Measurements from ENCODE around the gene MED9. TPM values are rescaled to one million over a fixed set of nuclear protein-coding genes. Genes with fewer than 3 reads are reported as not detected.
"Not testable (repeated sequence)": the region's sequence is repeated elsewhere in the genome, so short reads cannot be mapped to it uniquely, and the experiment has no call there.

MED9 gene
- total RNA-seq, 1 experiment from 2014 or later = 9.6 TPM

DNA sequence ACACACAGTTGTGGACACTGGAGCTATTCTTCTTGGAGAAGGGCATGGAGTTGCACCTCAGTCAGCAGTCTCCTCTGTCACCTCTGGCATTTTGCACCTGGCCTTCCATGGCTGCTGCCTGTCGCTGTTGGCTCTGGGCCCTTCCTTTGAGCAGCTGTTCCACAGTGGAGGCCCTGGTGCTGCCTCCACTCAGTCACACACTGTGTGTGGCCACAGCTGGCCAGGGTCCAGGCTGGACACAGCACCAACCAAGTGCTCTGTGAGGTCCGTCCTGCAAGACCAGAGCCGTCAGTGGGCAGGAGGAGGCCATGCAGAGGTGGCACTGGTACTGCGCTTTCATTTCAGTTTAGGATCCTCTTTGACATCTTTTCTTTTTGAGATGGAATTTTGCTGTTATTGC is 21.6 kb upstream of the MED9 start:
- no peak for DNase-seq (ENCODE audit: low read depth)

DNA sequence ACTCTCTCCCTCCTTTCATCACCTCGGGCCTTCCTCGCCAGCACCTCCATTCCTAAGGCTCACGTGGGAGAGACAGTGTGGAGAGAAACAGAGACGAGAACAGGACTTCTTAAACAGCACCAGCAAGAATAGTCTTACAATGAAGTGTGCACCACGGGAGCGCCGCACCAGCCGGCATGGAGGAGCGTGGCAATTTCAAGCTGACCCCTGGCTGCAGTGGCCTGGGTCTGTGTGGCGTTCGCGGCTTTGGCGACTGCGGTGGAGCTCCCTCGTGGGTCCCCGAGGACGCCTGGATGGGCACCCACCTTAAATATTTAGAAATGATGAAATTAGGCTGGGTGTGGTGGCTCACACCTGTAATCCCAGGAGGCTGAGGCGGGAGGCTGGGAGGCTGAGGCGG is 20.5 kb upstream of the MED9 start:
- DNase-seq (ENCODE audit: low read depth) = no peak

GRCh38 chr17:17457680-17458079 is 19.1 kb upstream of the MED9 start:
- DNase-seq (ENCODE audit: low read depth) = no peak

DNA sequence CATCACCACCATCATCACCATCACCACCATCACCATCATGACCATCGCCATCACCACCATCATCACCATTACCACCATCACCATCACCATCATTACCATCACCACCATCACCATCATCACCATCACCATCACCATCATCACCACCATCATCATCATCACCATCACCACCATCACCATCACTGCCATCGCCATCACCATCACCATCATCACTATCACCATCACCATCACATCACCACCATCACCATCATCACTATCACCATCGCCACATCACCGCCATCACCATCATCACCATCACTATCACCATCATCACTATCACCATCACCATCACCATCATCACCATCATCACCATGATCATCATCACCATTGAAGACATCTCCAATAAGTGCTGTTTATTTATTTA is 16.8 kb upstream of the MED9 start:
- no peak for DNase-seq (ENCODE audit: low read depth)

DNA sequence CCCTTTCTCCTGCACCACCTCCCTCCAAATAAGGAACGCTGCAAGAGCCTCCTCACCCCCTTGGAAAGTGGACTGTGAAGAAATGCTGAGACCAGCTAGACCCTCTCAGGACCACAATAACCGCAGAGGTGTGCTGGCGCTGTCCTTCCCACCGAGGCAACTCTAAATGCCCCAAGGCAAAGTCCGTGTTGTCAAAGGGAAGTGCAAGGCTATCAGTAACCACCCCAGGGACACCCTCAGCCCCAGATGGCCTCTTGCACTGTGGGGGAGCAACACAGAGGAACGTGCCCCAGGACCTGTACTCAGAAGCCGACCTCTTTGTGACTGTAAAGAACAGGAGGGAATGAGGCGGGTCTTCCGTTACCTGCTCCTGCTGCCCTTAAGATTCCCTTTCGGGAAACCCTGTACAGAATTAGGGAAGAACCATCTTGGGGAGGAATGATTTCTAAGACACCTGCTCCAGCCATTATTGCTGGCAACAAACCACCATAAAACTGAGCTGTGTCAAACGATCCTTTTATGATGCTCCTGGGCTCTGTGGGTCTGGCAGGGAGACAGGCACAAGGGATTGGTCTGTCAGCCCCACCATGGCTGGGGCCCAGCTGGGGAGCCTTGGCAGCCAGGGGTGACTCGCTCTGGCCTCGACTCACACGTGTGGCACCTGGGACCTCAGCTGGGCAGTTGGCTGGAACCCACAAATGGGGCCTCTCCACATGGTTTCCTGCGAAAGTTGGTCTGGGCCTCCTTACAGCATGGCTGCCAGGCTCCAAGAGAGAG is 14.6 kb upstream of the MED9 start:
- no peak for DNase-seq (ENCODE audit: low read depth)

GRCh38 chr17:17463821-17464220 is 13.0 kb upstream of the MED9 start:
- no peak for DNase-seq (ENCODE audit: low read depth)

DNA sequence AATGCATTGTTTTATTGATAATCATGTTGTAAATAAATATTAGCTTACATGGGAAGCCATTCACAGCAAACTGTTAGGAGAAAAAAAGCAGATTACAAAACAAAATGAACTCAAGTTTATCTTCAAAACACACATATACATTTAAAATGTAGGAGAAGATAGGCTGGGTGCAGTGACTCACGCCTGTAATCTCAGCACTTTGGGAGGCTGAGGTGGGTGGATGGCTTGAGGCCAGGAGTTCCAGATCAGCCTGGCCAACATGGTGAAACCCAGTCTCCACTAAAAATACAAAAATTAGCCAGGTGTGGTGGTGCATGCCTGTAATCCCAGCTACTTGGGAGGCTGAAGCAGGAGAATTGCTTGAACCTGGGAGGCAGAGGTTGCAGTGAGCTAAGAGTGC is 10.9 kb upstream of the MED9 start:
- DNase-seq (ENCODE audit: low read depth) = not testable (repeated sequence)

- DNase-seq (ENCODE audit: low read depth) = no peak
These were observed 10.3 kb upstream of the MED9 start for GRCh38 chr17:17466511-17466910.

- no peak for DNase-seq (ENCODE audit: low read depth)
These were observed 9.8 kb upstream of the MED9 start for GRCh38 chr17:17467016-17467415.

- DNase-seq (ENCODE audit: low read depth) = peak; percentile 50
These were observed 9.1 kb upstream of the MED9 start for GRCh38 chr17:17467720-17468119.

- no peak for DNase-seq (ENCODE audit: low read depth)
These were observed 8.4 kb upstream of the MED9 start for GRCh38 chr17:17468217-17469010.

- no peak for DNase-seq (ENCODE audit: low read depth)
These were observed 7.4 kb upstream of the MED9 start for GRCh38 chr17:17469358-17469757.

- DNase-seq (ENCODE audit: low read depth) = no peak
These were observed 6.8 kb upstream of the MED9 start for GRCh38 chr17:17469996-17470395.

DNA sequence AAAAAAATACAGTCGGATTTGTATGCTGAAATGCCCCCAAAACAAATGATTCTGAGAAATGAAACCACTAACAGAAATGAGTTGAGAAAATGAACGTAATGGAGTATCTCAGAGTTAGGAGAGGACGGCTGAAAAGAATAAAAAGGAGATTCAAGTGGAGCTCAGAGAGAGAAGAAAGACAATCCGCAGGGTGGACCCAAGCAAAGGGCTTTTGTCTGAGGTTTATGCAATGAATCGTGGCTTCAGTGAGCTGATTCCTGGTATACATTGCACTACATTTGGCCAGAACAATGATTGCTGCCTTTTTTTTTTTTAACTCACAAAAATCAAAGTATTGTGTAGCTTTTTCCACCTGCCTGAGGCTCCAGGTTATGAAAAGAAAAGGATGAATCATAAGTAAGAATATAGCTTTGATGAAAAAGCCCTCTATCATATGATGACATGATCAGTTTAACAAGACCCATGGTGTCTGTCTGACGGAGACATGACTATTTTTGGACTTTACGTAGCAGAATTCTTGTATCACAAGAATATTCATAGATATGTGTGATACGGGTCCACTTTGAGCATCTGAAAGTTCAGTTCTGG is 4.4 kb upstream of the MED9 start:
- DNase-seq (ENCODE audit: low read depth) = no peak

GRCh38 chr17:17474341-17474740 is 2.5 kb upstream of the MED9 start:
- DNase-seq (ENCODE audit: low read depth) = peak; percentile 12

DNA sequence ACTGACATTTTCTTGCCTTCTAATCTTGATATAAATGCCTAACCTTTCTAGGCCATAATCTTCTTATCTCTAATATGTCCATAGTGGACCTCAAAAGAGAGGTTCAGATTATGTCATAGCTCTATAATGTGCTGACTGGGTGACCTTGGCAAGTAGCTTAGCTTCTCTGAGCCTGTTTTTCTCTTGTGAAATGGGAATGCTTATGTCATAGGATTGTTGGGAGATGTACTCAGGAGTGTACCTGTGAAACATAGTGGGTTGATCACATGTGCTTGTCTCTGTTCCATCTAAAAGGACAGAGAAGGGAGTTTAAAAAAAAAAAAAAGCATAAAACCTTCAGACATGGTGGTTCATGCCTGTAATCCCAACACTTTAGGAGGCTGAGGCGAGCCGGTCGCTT is 2.4 kb downstream of the MED9 start:
- no peak for DNase-seq (ENCODE audit: low read depth)

GRCh38 chr17:17480593-17481148 is 3.9 kb downstream of the MED9 start:
- no peak for DNase-seq (ENCODE audit: low read depth)

- DNase-seq (ENCODE audit: low read depth) = no peak
These were observed 5.1 kb downstream of the MED9 start for GRCh38 chr17:17481860-17482259.

GRCh38 chr17:17484451-17484899 is 7.7 kb downstream of the MED9 start:
- no peak for DNase-seq (ENCODE audit: low read depth)

DNA sequence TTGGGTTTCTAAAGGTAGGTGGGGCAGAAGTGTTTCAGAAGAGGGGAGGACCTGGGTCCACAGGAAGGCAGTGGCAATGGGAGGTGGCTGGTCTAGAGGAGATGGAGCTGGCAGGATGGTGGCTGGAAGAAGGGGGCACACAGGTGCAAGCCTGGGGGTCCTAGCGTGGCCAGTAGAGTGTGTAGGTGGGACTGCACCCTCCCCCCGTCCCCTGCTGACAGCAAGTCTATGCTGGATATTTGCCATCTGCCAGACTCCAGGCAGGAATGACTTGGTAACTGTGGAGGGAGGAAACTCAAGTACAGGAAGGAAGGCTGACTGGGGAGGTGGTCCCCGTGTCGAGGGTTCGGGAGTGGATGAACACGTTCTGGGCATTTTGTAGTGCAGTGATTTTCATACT is 8.6 kb downstream of the MED9 start:
- DNase-seq (ENCODE audit: low read depth) = no peak

GRCh38 chr17:17486416-17486815 is 9.6 kb downstream of the MED9 start:
- not testable (repeated sequence) for DNase-seq (ENCODE audit: low read depth)

DNA sequence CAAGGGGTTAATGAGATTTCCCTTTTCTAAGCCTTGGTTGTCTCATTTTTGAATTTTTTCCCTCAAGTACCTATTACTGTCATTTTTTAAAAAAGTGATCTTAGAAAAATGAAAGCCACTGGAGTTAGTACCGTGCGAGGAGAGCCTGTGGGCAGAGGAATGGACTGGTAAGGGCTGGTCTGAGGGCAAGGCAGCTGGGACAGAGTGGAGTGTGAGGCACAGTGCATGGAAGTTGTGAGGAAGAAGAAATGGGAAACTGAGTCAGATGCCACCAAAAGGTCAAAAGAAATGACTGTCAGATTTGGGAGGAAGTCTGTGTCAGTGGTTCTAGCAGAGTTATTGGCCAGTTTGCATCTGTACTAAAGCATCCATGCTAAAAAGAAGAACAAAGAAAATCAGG is 11.2 kb downstream of the MED9 start:
- no peak for DNase-seq (ENCODE audit: low read depth)

Measured in RPMI7951 (cell line).